ENCODE measurements around the gene KCNH8. TPM values are rescaled to one million over a fixed set of nuclear protein-coding genes. Genes with fewer than 3 reads are reported as not detected.

Gene KCNH8
- polyA plus RNA-seq, 1 donor from 2014 or later, result 28.9 TPM

GRCh38 chr3:19106307-19106706, 42.0 kb upstream of the KCNH8 start:
- no peaks in the 10 kb centered on the region for H3K9me2 ChIP-seq (ENCODE audit: insufficient read depth, low read length)
- no peak overlapping the region for H3K27ac ChIP-seq (ENCODE audit: low read length)
- no peaks in the 10 kb centered on the region for H4K20me1 ChIP-seq (ENCODE audit: insufficient read depth)
- no peak overlapping the region for H3K9ac ChIP-seq (ENCODE audit: low read length)
- no peaks in the 10 kb centered on the region for H3K27me3 ChIP-seq (ENCODE audit: insufficient read depth, low read depth, low read length)
- no peaks in the 10 kb centered on the region for H3F3A ChIP-seq (ENCODE audit: insufficient read depth, low read length, poor library complexity, severe bottlenecking)
- no peak overlapping the region for H3K4me3 ChIP-seq (ENCODE audit: low read length)
- H2AFZ ChIP-seq (ENCODE audit: low read depth, low read length), result no peak overlapping the region
- TF ChIP-seq TAF1 (IDR thresholded peaks at IDR 0.05; ENCODE audit: low read depth), result no peak
- no peak for TF ChIP-seq POLR2AphosphoS5 (IDR thresholded peaks at IDR 0.05)
- no peak for TF ChIP-seq SMC3 (conservative IDR thresholded peaks at IDR 0.05; ENCODE audit: poor library complexity)
- TF ChIP-seq CTCF (IDR thresholded peaks at IDR 0.05; ENCODE audit: poor library complexity, severe bottlenecking), result no peak
- no peak for TF ChIP-seq EP300 (conservative IDR thresholded peaks at IDR 0.05; ENCODE audit: poor library complexity, severe bottlenecking)
- TF ChIP-seq REST (IDR thresholded peaks at IDR 0.05; ENCODE audit: borderline replicate concordance), result no peak
- TF ChIP-seq EZH2 (IDR thresholded peaks at IDR 0.05; ENCODE audit: borderline replicate concordance, insufficient read depth, low read length, poor library complexity, severe bottlenecking), result no peak
- no peaks in the 10 kb centered on the region for H3K79me2 ChIP-seq (replicated peaks; ENCODE audit: insufficient read depth, low read length)
- H3K4me2 ChIP-seq (ENCODE audit: low read length), result no peak overlapping the region
- H3K36me3 ChIP-seq (ENCODE audit: insufficient read depth, low read length), result no peaks in the 10 kb centered on the region
- H3K9me3 ChIP-seq (ENCODE audit: low read length), result no peaks in the 10 kb centered on the region

- Histone ChIP-seq H2AFZ (ENCODE audit: low read depth, low read length) (no peak overlapping the region), H4K20me1 (ENCODE audit: insufficient read depth) (no peaks in the 10 kb centered on the region), H3K79me2 (replicated peaks; ENCODE audit: insufficient read depth, low read length) (no peaks in the 10 kb centered on the region), H3K4me2 (ENCODE audit: low read length) (no peak overlapping the region), H3K9me2 (ENCODE audit: insufficient read depth, low read length) (no peaks in the 10 kb centered on the region), H3K9ac (ENCODE audit: low read length) (no peak overlapping the region), H3K9me3 (ENCODE audit: low read length) (no peaks in the 10 kb centered on the region), H3K4me3 (ENCODE audit: low read length) (no peak overlapping the region), H3F3A (ENCODE audit: insufficient read depth, low read length, poor library complexity, severe bottlenecking) (no peaks in the 10 kb centered on the region), H3K27me3 (ENCODE audit: insufficient read depth, low read depth, low read length) (no peaks in the 10 kb centered on the region), H3K27ac (ENCODE audit: low read length) (no peak overlapping the region), H3K36me3 (ENCODE audit: insufficient read depth, low read length) (no peaks in the 10 kb centered on the region)
- TF ChIP-seq MXI1 (conservative IDR thresholded peaks at IDR 0.05; ENCODE audit: poor library complexity, severe bottlenecking) (no peak), REST (IDR thresholded peaks at IDR 0.05; ENCODE audit: borderline replicate concordance) (no peak), POLR2AphosphoS5 (IDR thresholded peaks at IDR 0.05) (no peak), TAF1 (IDR thresholded peaks at IDR 0.05; ENCODE audit: low read depth) (no peak), EZH2 (IDR thresholded peaks at IDR 0.05; ENCODE audit: borderline replicate concordance, insufficient read depth, low read length, poor library complexity, severe bottlenecking) (no peak), RAD21 (conservative IDR thresholded peaks at IDR 0.05) (no peak), SMC3 (conservative IDR thresholded peaks at IDR 0.05; ENCODE audit: poor library complexity) (no peak), CTCF (IDR thresholded peaks at IDR 0.05; ENCODE audit: poor library complexity, severe bottlenecking) (no peak), EP300 (conservative IDR thresholded peaks at IDR 0.05; ENCODE audit: poor library complexity, severe bottlenecking) (no peak)
Observed at GRCh38 chr3:19107719-19108118, 40.6 kb upstream of the KCNH8 start.
